HFFc6 (cell line): ENCODE data around the gene CAPN11. TPM values are rescaled to one million over a fixed set of nuclear protein-coding genes. Genes with fewer than 3 reads are reported as not detected.

Experiments
- DNase-seq: peaks from one replicate; pipeline ENCODE4 v3.0.0-alpha.2; 2018
- H3K27ac Mint-ChIP-seq: 2 replicates; pipeline ENCODE4 v1.8.0; 2020; ENCODE audit warnings: mild to moderate bottlenecking, mixed read lengths
- H3K27me3 Mint-ChIP-seq: 2 replicates; pipeline ENCODE4 v1.8.0; 2021; ENCODE audit warnings: mild to moderate bottlenecking, moderate library complexity, mixed read lengths; ENCODE audit not compliant: insufficient read depth
- H3K36me3 Mint-ChIP-seq: 2 replicates; pipeline ENCODE4 v1.8.0; 2021; ENCODE audit warnings: low read depth, mixed read lengths
- H3K4me1 Mint-ChIP-seq: 2 replicates; pipeline ENCODE4 v1.8.0; 2020; ENCODE audit warnings: low read depth, mixed read lengths
- H3K4me3 Mint-ChIP-seq: 2 replicates; pipeline ENCODE4 v1.8.0; 2020; ENCODE audit warnings: mild to moderate bottlenecking, moderate library complexity, mixed read lengths
- H3K9me3 Mint-ChIP-seq: 2 replicates; pipeline ENCODE4 v1.8.0; 2020; ENCODE audit warnings: mild to moderate bottlenecking, mixed read lengths
- CTCF ChIP-seq: fragments of 200-600 bp; sonication (generic); IDR thresholded peaks from 2 replicates; pipeline ENCODE4 v1.5.0; 2021; ENCODE audit warnings: antibody characterized with exemption, mild to moderate bottlenecking
- total RNA-seq, 6 experiments: library from RNA; stranded (reverse); fragmentation: NEBNext Ultra II Directional; extraction: Animal tissue kit (Norgen Biotek cat#: 25700); gene quantifications; 2 replicates in 1 of 6; 3 replicates in 5 of 6; pipeline ENCODE4 v1.2.3, GENCODE V29; 2021

Gene CAPN11
- total RNA-seq, 6 experiments from 2014 or later = not detected

GRCh38 chr6:44128020-44128917 lies 30.4 kb upstream of the CAPN11 start:
- DNase-seq = no peak
- Mint-ChIP-seq H3K4me3 (peak overlapping the region; percentile 92), H3K9me3 (no peaks in the 10 kb centered on the region), H3K27ac (peak overlapping the region; percentile 43), H3K4me1 (peaks cover 51% of the 10 kb centered on the region), H3K27me3 (no peaks in the 10 kb centered on the region), H3K36me3 (peaks cover 16% of the 10 kb centered on the region)
- peak; percentile 54 for TF ChIP-seq CTCF

- TF ChIP-seq CTCF = no peak
- H3K27me3 Mint-ChIP-seq = no peaks in the 10 kb centered on the region
- no peaks in the 10 kb centered on the region for H3K9me3 Mint-ChIP-seq
- no peak for DNase-seq
- H3K36me3 Mint-ChIP-seq = peaks cover 10% of the 10 kb centered on the region
- peaks cover 42% of the 10 kb centered on the region for H3K4me1 Mint-ChIP-seq
- no peak overlapping the region for H3K27ac Mint-ChIP-seq
- no peak overlapping the region for H3K4me3 Mint-ChIP-seq
These were observed 28.7 kb upstream of the CAPN11 start for GRCh38 chr6:44129841-44130322.

- no peak for DNase-seq
- H3K4me3 Mint-ChIP-seq = no peak overlapping the region
- H3K4me1 Mint-ChIP-seq = peaks cover 25% of the 10 kb centered on the region
- H3K27me3 Mint-ChIP-seq = no peaks in the 10 kb centered on the region
- no peak for TF ChIP-seq CTCF
- no peak overlapping the region for H3K27ac Mint-ChIP-seq
- no peaks in the 10 kb centered on the region for H3K9me3 Mint-ChIP-seq
- no peaks in the 10 kb centered on the region for H3K36me3 Mint-ChIP-seq
These were observed 26.7 kb upstream of the CAPN11 start for GRCh38 chr6:44131892-44132291.

GRCh38 chr6:44132476-44132875 lies 26.1 kb upstream of the CAPN11 start:
- no peaks in the 10 kb centered on the region for H3K27me3 Mint-ChIP-seq

More at GRCh38 chr6:44132476-44132875, 26.1 kb upstream of the CAPN11 start:
- H3K4me3 Mint-ChIP-seq = no peak overlapping the region
- no peak for DNase-seq
- peaks cover 25% of the 10 kb centered on the region for H3K4me1 Mint-ChIP-seq
- no peak for TF ChIP-seq CTCF
- no peaks in the 10 kb centered on the region; the same call in 1 of the 2 replicates for H3K36me3 Mint-ChIP-seq
- peak overlapping the region; percentile 61; the same call in 1 of the 2 replicates for H3K27ac Mint-ChIP-seq
- no peaks in the 10 kb centered on the region for H3K9me3 Mint-ChIP-seq
